Transverse colon (tissue), 4 donors: ENCODE measurements around the gene ASAP3.

ENCODE experiments used
- EP300 ChIP-seq: sonication (generic); formaldehyde crosslinking; IDR thresholded peaks from one replicate; pipeline ENCODE4 v1.6.1; 2017; ENCODE audit warnings: antibody characterized with exemption, low read depth
- POLR2A ChIP-seq: fragments of 450-650 bp; IDR thresholded peaks from one replicate; pipeline ENCODE4 v1.6.1; 2016; ENCODE audit warnings: antibody characterized with exemption, mild to moderate bottlenecking, moderate library complexity
- POLR2AphosphoS5 ChIP-seq, 3 donors: sonication (generic); formaldehyde crosslinking; IDR thresholded peaks; one replicate each; pipeline ENCODE4 v1.6.1; 2016; ENCODE audit warnings: antibody characterized with exemption in 3 of 3
- TF ChIP-seq, protein P1 (sequence below), 5 experiments: fragments of 200-600 bp in 3 of 5; fragments of 450-650 bp in 2 of 5; sonication (generic) in 3 of 5; IDR thresholded peaks; 1 replicate in 2 of 5; 2 replicates in 3 of 5; pipeline ENCODE4 v1.5.1; 2016 to 2017; ENCODE audit warnings: antibody characterized with exemption in 5 of 5, inconsistent platforms in 3 of 5, mild to moderate bottlenecking in 2 of 5, moderate library complexity in 1 of 5

GRCh38 chr1:23475641-23476040 lies 8.3 kb downstream of the ASAP3 start:
- TF ChIP-seq, protein P1, sequence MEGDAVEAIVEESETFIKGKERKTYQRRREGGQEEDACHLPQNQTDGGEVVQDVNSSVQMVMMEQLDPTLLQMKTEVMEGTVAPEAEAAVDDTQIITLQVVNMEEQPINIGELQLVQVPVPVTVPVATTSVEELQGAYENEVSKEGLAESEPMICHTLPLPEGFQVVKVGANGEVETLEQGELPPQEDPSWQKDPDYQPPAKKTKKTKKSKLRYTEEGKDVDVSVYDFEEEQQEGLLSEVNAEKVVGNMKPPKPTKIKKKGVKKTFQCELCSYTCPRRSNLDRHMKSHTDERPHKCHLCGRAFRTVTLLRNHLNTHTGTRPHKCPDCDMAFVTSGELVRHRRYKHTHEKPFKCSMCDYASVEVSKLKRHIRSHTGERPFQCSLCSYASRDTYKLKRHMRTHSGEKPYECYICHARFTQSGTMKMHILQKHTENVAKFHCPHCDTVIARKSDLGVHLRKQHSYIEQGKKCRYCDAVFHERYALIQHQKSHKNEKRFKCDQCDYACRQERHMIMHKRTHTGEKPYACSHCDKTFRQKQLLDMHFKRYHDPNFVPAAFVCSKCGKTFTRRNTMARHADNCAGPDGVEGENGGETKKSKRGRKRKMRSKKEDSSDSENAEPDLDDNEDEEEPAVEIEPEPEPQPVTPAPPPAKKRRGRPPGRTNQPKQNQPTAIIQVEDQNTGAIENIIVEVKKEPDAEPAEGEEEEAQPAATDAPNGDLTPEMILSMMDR (IDR thresholded peaks at IDR 0.05) = no peak
- TF ChIP-seq POLR2A (no peak), POLR2AphosphoS5 (IDR thresholded peaks at IDR 0.05) (no peak), EP300 (no peak)
